ENCODE data around the gene WDFY2. TPM values are rescaled to one million over a fixed set of nuclear protein-coding genes. Genes with fewer than 3 reads are reported as not detected.

WDFY2 gene
- total RNA-seq, 5 donors from 2014 or later (not counting 1 experiment from before 2014, with no cell fraction given): 18.2 to 28.3 (median 20.0) TPM

- no peak for ATAC-seq (replicated peaks in 1 of 4)
- Mint-ChIP-seq H3K27ac (peak overlapping the region; percentile 16 to 24), H3K27me3 (no peaks in the 10 kb centered on the region), H3K4me1 (peaks cover 43 to 53% (median 49%) of the 10 kb centered on the region in 3 donors), H3K9me3 (no peaks in the 10 kb centered on the region), H3K4me3 (no peak overlapping the region), H3K36me3 (peaks cover 23% of the 10 kb centered on the region)
- Histone ChIP-seq H3K36me3 (ENCODE audit: control insufficient read depth in 2 of 2, extremely low read depth in 1 of 2, insufficient read depth in 1 of 2, low read length in 1 of 2) (peaks cover 13 to 36% of the 10 kb centered on the region in 2 donors), H3K4me1 (ENCODE audit: control insufficient read depth in 1 of 2, extremely low read depth in 1 of 2, insufficient read depth in 2 of 2, low read length in 2 of 2) (peaks cover 7 to 33% of the 10 kb centered on the region in 2 experiments), H3K4me3 (ENCODE audit: control insufficient read depth in 1 of 2, extremely low read depth in 1 of 2, low read length in 1 of 2) (no peak overlapping the region), H3K9me3 (no peaks in the 10 kb centered on the region), H3K27me3 (replicated peaks in 1 of 2; ENCODE audit: control insufficient read depth in 2 of 2, extremely low read depth in 1 of 2, insufficient read depth in 2 of 2, low read length in 1 of 2) (no peaks in the 10 kb centered on the region), H3K27ac (ENCODE audit: low read length) (no peak overlapping the region)
- POLR2A ChIA-PET: interaction anchor here in 1 of 2 donors (0.8 kb wide), 1 partner anchor 359 kb away, joined by 3 read pairs; no protein-coding TSS in a partner anchor
- DNase-seq: no peak
- CTCF ChIA-PET: interaction anchor here in 1 of 2 donors (1.2 to 1.5 kb wide), 2 partner anchors 24 to 27 kb away, joined by 4 read pairs; no protein-coding TSS in a partner anchor
Observed at GRCh38 chr13:51808811-51809210, 224.5 kb downstream of the WDFY2 start.

- Histone ChIP-seq H3K4me3 (ENCODE audit: control insufficient read depth in 1 of 2, extremely low read depth in 1 of 2, low read length in 1 of 2) (no peak overlapping the region), H3K36me3 (ENCODE audit: control insufficient read depth in 2 of 2, extremely low read depth in 1 of 2, insufficient read depth in 1 of 2, low read length in 1 of 2) (peaks cover 14 to 46% of the 10 kb centered on the region in 2 donors), H3K9me3 (no peaks in the 10 kb centered on the region), H3K27me3 (replicated peaks in 1 of 2; ENCODE audit: control insufficient read depth in 2 of 2, extremely low read depth in 1 of 2, insufficient read depth in 2 of 2, low read length in 1 of 2) (no peaks in the 10 kb centered on the region), H3K27ac (ENCODE audit: low read length) (no peak overlapping the region), H3K4me1 (ENCODE audit: control insufficient read depth in 1 of 2, extremely low read depth in 1 of 2, insufficient read depth in 2 of 2, low read length in 2 of 2) (peaks cover 10 to 33% of the 10 kb centered on the region in 2 experiments)
- DNase-seq: no peak
- ATAC-seq (replicated peaks in 1 of 4): no peak
- Mint-ChIP-seq H3K27me3 (no peaks in the 10 kb centered on the region), H3K4me3 (no peak overlapping the region), H3K9me3 (no peaks in the 10 kb centered on the region), H3K27ac (no peak overlapping the region), H3K36me3 (peaks cover 23% of the 10 kb centered on the region), H3K4me1 (peaks cover 40 to 56% (median 52%) of the 10 kb centered on the region in 3 donors)
- WGBS (ENCODE audit: insufficient coverage): 80% methylated on average over 4 of the region's 12 CpGs
- POLR2A ChIA-PET: no interaction called here
- CTCF ChIA-PET: interaction anchor here (0.6 to 2.2 kb wide), 3 partner anchors 17 to 22 kb away, joined by 3 to 10 read pairs (median 4); no protein-coding TSS in a partner anchor
Observed at GRCh38 chr13:51811046-51811445, 226.8 kb downstream of the WDFY2 start.

GRCh38 chr13:51811920-51812451 is 227.7 kb downstream of the WDFY2 start:
- POLR2A ChIA-PET: no interaction called here
- no peak overlapping the region for H3K4me3 ChIP-seq (ENCODE audit: control insufficient read depth in 1 of 2, extremely low read depth in 1 of 2, low read length in 1 of 2)
- H3K4me1 ChIP-seq (ENCODE audit: control insufficient read depth in 1 of 2, extremely low read depth in 1 of 2, insufficient read depth in 2 of 2, low read length in 2 of 2): peaks cover 13 to 40% of the 10 kb centered on the region in 2 experiments
- peaks cover 17 to 53% of the 10 kb centered on the region in 2 donors for H3K36me3 ChIP-seq (ENCODE audit: control insufficient read depth in 2 of 2, extremely low read depth in 1 of 2, insufficient read depth in 1 of 2, low read length in 1 of 2)
- no peak for DNase-seq
- peaks cover 19% of the 10 kb centered on the region for H3K36me3 Mint-ChIP-seq
- no peak overlapping the region for H3K27ac ChIP-seq (ENCODE audit: low read length)
- H3K27me3 Mint-ChIP-seq: no peaks in the 10 kb centered on the region
- no peaks in the 10 kb centered on the region for H3K9me3 ChIP-seq
- CTCF ChIA-PET: interaction anchor here (0.9 to 5.1 kb wide), 3 partner anchors 16 to 21 kb away, joined by 3 to 112 read pairs (median 43); no protein-coding TSS in a partner anchor
- H3K27me3 ChIP-seq (replicated peaks in 1 of 2; ENCODE audit: control insufficient read depth in 2 of 2, extremely low read depth in 1 of 2, insufficient read depth in 2 of 2, low read length in 1 of 2): no peaks in the 10 kb centered on the region
- WGBS (ENCODE audit: insufficient coverage): 71% methylated on average over 3 of the region's 4 CpGs
- no peak for ATAC-seq (replicated peaks in 1 of 4)
- H3K27ac Mint-ChIP-seq: peak overlapping the region; percentile 75 to 81
- no peak overlapping the region for H3K4me3 Mint-ChIP-seq
- no peaks in the 10 kb centered on the region for H3K9me3 Mint-ChIP-seq
- H3K4me1 Mint-ChIP-seq: peaks cover 41 to 59% (median 54%) of the 10 kb centered on the region in 3 donors

GRCh38 chr13:51814071-51814470 is 229.8 kb downstream of the WDFY2 start:
- H3K4me1 ChIP-seq (ENCODE audit: control insufficient read depth in 1 of 2, extremely low read depth in 1 of 2, insufficient read depth in 2 of 2, low read length in 2 of 2): peaks cover 24 to 59% of the 10 kb centered on the region in 2 experiments
- no peak overlapping the region for H3K4me3 ChIP-seq (ENCODE audit: control insufficient read depth in 1 of 2, extremely low read depth in 1 of 2, low read length in 1 of 2)
- H3K27me3 ChIP-seq (replicated peaks in 1 of 2; ENCODE audit: control insufficient read depth in 2 of 2, extremely low read depth in 1 of 2, insufficient read depth in 2 of 2, low read length in 1 of 2): no peaks in the 10 kb centered on the region
- no peaks in the 10 kb centered on the region for H3K9me3 ChIP-seq
- no peak overlapping the region for H3K27ac ChIP-seq (ENCODE audit: low read length)
- ChIA-PET POLR2A (interaction anchor here in 1 of 2 donors (1.2 kb wide), 1 partner anchor 9 kb away, joined by 3 read pairs; no protein-coding TSS in a partner anchor), CTCF (interaction anchor here (0.6 to 5.1 kb wide), 19 partner anchors 8 to 380 kb away, joined by 3 to 112 read pairs (median 4); no protein-coding TSS in a partner anchor)
- Mint-ChIP-seq H3K27ac (peak overlapping the region; percentile 65 to 85), H3K4me1 (peaks cover 54 to 71% (median 70%) of the 10 kb centered on the region in 3 donors), H3K9me3 (no peaks in the 10 kb centered on the region), H3K4me3 (no peak overlapping the region), H3K27me3 (no peaks in the 10 kb centered on the region), H3K36me3 (peaks cover 17% of the 10 kb centered on the region)
- ATAC-seq (replicated peaks in 1 of 4) (no peak), DNase-seq (no peak)
- peaks cover 20 to 50% of the 10 kb centered on the region in 2 donors for H3K36me3 ChIP-seq (ENCODE audit: control insufficient read depth in 2 of 2, extremely low read depth in 1 of 2, insufficient read depth in 1 of 2, low read length in 1 of 2)
- WGBS (ENCODE audit: insufficient coverage): 100% methylated on average over 1 of the region's 2 CpGs

- 40% methylated on average over 6 of the region's 13 CpGs for WGBS (ENCODE audit: insufficient coverage)
- Histone ChIP-seq H3K4me1 (ENCODE audit: control insufficient read depth in 1 of 2, extremely low read depth in 1 of 2, insufficient read depth in 2 of 2, low read length in 2 of 2) (peaks cover 33 to 67% of the 10 kb centered on the region in 2 experiments), H3K27ac (ENCODE audit: low read length) (peak overlapping the region; percentile 4), H3K36me3 (ENCODE audit: control insufficient read depth in 2 of 2, extremely low read depth in 1 of 2, insufficient read depth in 1 of 2, low read length in 1 of 2) (peaks cover 17 to 44% of the 10 kb centered on the region in 2 donors), H3K27me3 (replicated peaks in 1 of 2; ENCODE audit: control insufficient read depth in 2 of 2, extremely low read depth in 1 of 2, insufficient read depth in 2 of 2, low read length in 1 of 2) (no peaks in the 10 kb centered on the region), H3K4me3 (ENCODE audit: control insufficient read depth in 1 of 2, extremely low read depth in 1 of 2, low read length in 1 of 2) (peak overlapping the region in 1 of 2 donors; percentile 11), H3K9me3 (no peaks in the 10 kb centered on the region)
- ChIA-PET CTCF (interaction anchor here (0.6 to 5.1 kb wide), 37 partner anchors 9 to 469 kb away, joined by 3 to 112 read pairs (median 3); partner anchors contain the start of genes ALG11 (in 1 of the 2) and TMEM272 (in 1 of the 2)), POLR2A (interaction anchor here in 1 of 2 donors (1.0 to 1.3 kb wide), 3 partner anchors 10 to 14 kb away, joined by 3 to 5 read pairs (median 3); no protein-coding TSS in a partner anchor)
- peak; percentile 68 to 79 (median 75) for ATAC-seq (replicated peaks in 1 of 4)
- Mint-ChIP-seq H3K4me3 (peak overlapping the region in 2 of 3 donors; percentile 45 to 67), H3K27me3 (no peaks in the 10 kb centered on the region), H3K4me1 (peaks cover 64 to 81% (median 76%) of the 10 kb centered on the region in 3 donors), H3K9me3 (no peaks in the 10 kb centered on the region), H3K36me3 (peaks cover 9% of the 10 kb centered on the region), H3K27ac (peak overlapping the region; percentile 94 to 96)
- DNase-seq: peak; percentile 29 to 89 (median 61)
Observed at GRCh38 chr13:51814825-51815650, 230.8 kb downstream of the WDFY2 start.

- peaks cover 72 to 89% (median 83%) of the 10 kb centered on the region in 3 donors for H3K4me1 Mint-ChIP-seq
- POLR2A ChIA-PET: interaction anchor here in 1 of 2 donors (1.0 to 1.3 kb wide), 2 partner anchors 10 to 14 kb away, joined by 3 to 5 read pairs; no protein-coding TSS in a partner anchor
- Histone ChIP-seq H3K9me3 (no peaks in the 10 kb centered on the region), H3K4me1 (ENCODE audit: control insufficient read depth in 1 of 2, extremely low read depth in 1 of 2, insufficient read depth in 2 of 2, low read length in 2 of 2) (peaks cover 41 to 75% of the 10 kb centered on the region in 2 experiments), H3K27ac (ENCODE audit: low read length) (peak overlapping the region; percentile 4), H3K27me3 (replicated peaks in 1 of 2; ENCODE audit: control insufficient read depth in 2 of 2, extremely low read depth in 1 of 2, insufficient read depth in 2 of 2, low read length in 1 of 2) (no peaks in the 10 kb centered on the region), H3K4me3 (ENCODE audit: control insufficient read depth in 1 of 2, extremely low read depth in 1 of 2, low read length in 1 of 2) (no peak overlapping the region), H3K36me3 (ENCODE audit: control insufficient read depth in 2 of 2, extremely low read depth in 1 of 2, insufficient read depth in 1 of 2, low read length in 1 of 2) (peaks cover 16 to 42% of the 10 kb centered on the region in 2 donors)
- no peaks in the 10 kb centered on the region for H3K27me3 Mint-ChIP-seq
- CTCF ChIA-PET: interaction anchor here (0.6 to 5.1 kb wide), 27 partner anchors 10 to 470 kb away, joined by 3 to 112 read pairs (median 4); partner anchors contain the start of genes ALG11 (in 1 of the 2) and TMEM272 (in 1 of the 2)
- H3K4me3 Mint-ChIP-seq: peak overlapping the region in 2 of 3 donors; percentile 45 to 67
- H3K27ac Mint-ChIP-seq: peak overlapping the region; percentile 94 to 96
- no peaks in the 10 kb centered on the region for H3K9me3 Mint-ChIP-seq
- 71% methylated on average over 1 of the region's 11 CpGs for WGBS (ENCODE audit: insufficient coverage)
- H3K36me3 Mint-ChIP-seq: peaks cover 9% of the 10 kb centered on the region
- ATAC-seq (replicated peaks in 1 of 4) (no peak), DNase-seq (no peak)
Observed at GRCh38 chr13:51815848-51816247, 231.6 kb downstream of the WDFY2 start.

Measured in T-cell (primary cell).